ENCODE measurements around the gene SNX15.

The SNX15 gene

GRCh38 chr11:65060913-65061408 is 33.7 kb downstream of the SNX15 start:
- H3K79me2 ChIP-seq, result no peaks in the 10 kb centered on the region
- H3K27ac ChIP-seq, result no peak overlapping the region
- H3K9ac ChIP-seq, result no peak overlapping the region
- no peak overlapping the region for H2AFZ ChIP-seq
- H3K4me2 ChIP-seq (ENCODE audit: low read length), result no peak overlapping the region
- H3K27me3 ChIP-seq (ENCODE audit: control insufficient read depth, insufficient read depth, low read length), result no peaks in the 10 kb centered on the region
- no peaks in the 10 kb centered on the region for H3K9me3 ChIP-seq (ENCODE audit: control insufficient read depth, low read length)
- H3K36me3 ChIP-seq (ENCODE audit: control insufficient read depth, insufficient read depth, low read length), result no peaks in the 10 kb centered on the region
- TF ChIP-seq CTCF (IDR thresholded peaks at IDR 0.05), result no peak
- H3K4me3 ChIP-seq (ENCODE audit: low read depth, low read length), result no peak overlapping the region
- H3K4me1 ChIP-seq, result no peaks in the 10 kb centered on the region

GRCh38 chr11:65063532-65063931 is 36.3 kb downstream of the SNX15 start:
- no peaks in the 10 kb centered on the region for H3K27me3 ChIP-seq (ENCODE audit: control insufficient read depth, insufficient read depth, low read length)
- H3K79me2 ChIP-seq, result no peaks in the 10 kb centered on the region
- TF ChIP-seq CTCF (IDR thresholded peaks at IDR 0.05), result no peak
- H3K27ac ChIP-seq, result no peak overlapping the region
- H3K9me3 ChIP-seq (ENCODE audit: control insufficient read depth, low read length), result no peaks in the 10 kb centered on the region
- no peak overlapping the region for H3K4me2 ChIP-seq (ENCODE audit: low read length)
- H3K36me3 ChIP-seq (ENCODE audit: control insufficient read depth, insufficient read depth, low read length), result no peaks in the 10 kb centered on the region
- H3K4me1 ChIP-seq, result no peaks in the 10 kb centered on the region
- H2AFZ ChIP-seq, result no peak overlapping the region
- H3K9ac ChIP-seq, result no peak overlapping the region
- H3K4me3 ChIP-seq (ENCODE audit: low read depth, low read length), result no peak overlapping the region

- Histone ChIP-seq H3K4me3 (ENCODE audit: low read depth, low read length) (no peak overlapping the region), H3K9ac (no peak overlapping the region), H3K4me1 (no peaks in the 10 kb centered on the region), H3K79me2 (no peaks in the 10 kb centered on the region), H3K36me3 (ENCODE audit: control insufficient read depth, insufficient read depth, low read length) (no peaks in the 10 kb centered on the region), H3K9me3 (ENCODE audit: control insufficient read depth, low read length) (no peaks in the 10 kb centered on the region), H3K27me3 (ENCODE audit: control insufficient read depth, insufficient read depth, low read length) (no peaks in the 10 kb centered on the region), H3K27ac (no peak overlapping the region), H2AFZ (no peak overlapping the region), H3K4me2 (ENCODE audit: low read length) (no peak overlapping the region)
- TF ChIP-seq CTCF (IDR thresholded peaks at IDR 0.05), result no peak
These were observed 37.6 kb downstream of the SNX15 start for GRCh38 chr11:65064847-65065240.

- Histone ChIP-seq H3K4me1 (no peaks in the 10 kb centered on the region), H3K4me2 (ENCODE audit: low read length) (no peak overlapping the region), H2AFZ (no peak overlapping the region), H3K27ac (no peak overlapping the region), H3K79me2 (no peaks in the 10 kb centered on the region), H3K36me3 (ENCODE audit: control insufficient read depth, insufficient read depth, low read length) (no peaks in the 10 kb centered on the region), H3K9me3 (ENCODE audit: control insufficient read depth, low read length) (no peaks in the 10 kb centered on the region), H3K4me3 (ENCODE audit: low read depth, low read length) (no peak overlapping the region), H3K9ac (no peak overlapping the region), H3K27me3 (ENCODE audit: control insufficient read depth, insufficient read depth, low read length) (no peaks in the 10 kb centered on the region)
- TF ChIP-seq CTCF (IDR thresholded peaks at IDR 0.05), result no peak
These were observed 38.6 kb downstream of the SNX15 start for GRCh38 chr11:65065851-65066250.

GRCh38 chr11:65066315-65066714 is 39.1 kb downstream of the SNX15 start:
- Histone ChIP-seq H3K27ac (no peak overlapping the region), H3K9me3 (ENCODE audit: control insufficient read depth, low read length) (no peaks in the 10 kb centered on the region), H2AFZ (no peak overlapping the region), H3K27me3 (ENCODE audit: control insufficient read depth, insufficient read depth, low read length) (no peaks in the 10 kb centered on the region), H3K79me2 (no peaks in the 10 kb centered on the region), H3K4me3 (ENCODE audit: low read depth, low read length) (no peak overlapping the region), H3K9ac (no peak overlapping the region), H3K4me2 (ENCODE audit: low read length) (no peak overlapping the region), H3K4me1 (no peaks in the 10 kb centered on the region), H3K36me3 (ENCODE audit: control insufficient read depth, insufficient read depth, low read length) (no peaks in the 10 kb centered on the region)
- TF ChIP-seq CTCF (IDR thresholded peaks at IDR 0.05), result no peak
